Astrocyte (in vitro differentiated cells and primary cell): ENCODE results near the gene NFIA.

Experiments
- CTCF ChIP-seq: IDR thresholded peaks from 2 replicates; pipeline ENCODE4 v1.5.1; 2011; ENCODE audit warnings: low read depth, mild to moderate bottlenecking, inconsistent platforms, low read length, moderate library complexity; ENCODE audit not compliant: insufficient read depth
- EZH2 ChIP-seq: IDR thresholded peaks from 2 replicates; pipeline ENCODE4 v1.6.1; 2012; ENCODE audit warnings: mild to moderate bottlenecking, low read length, inconsistent platforms; ENCODE audit not compliant: insufficient read depth

GRCh38 chr1:61138305-61138704 is 55.9 kb downstream of the NFIA start:
- TF ChIP-seq CTCF (no peak), EZH2 (no peak)
